Common myeloid progenitor, CD34-positive (primary cell): ENCODE data around the gene IQGAP3.

Experiments used
- CTCF ChIA-PET: fragments of 350-600 bp; sonication (Branson Sonifier 250); formaldehyde crosslinking; loops from one replicate; lab custom pipeline; 2021; ENCODE audit warnings: antibody characterized with exemption; lab: Charles Lee
- POLR2A ChIA-PET: fragments of 350-600 bp; sonication (Branson Sonifier 250); formaldehyde crosslinking; loops from one replicate; lab custom pipeline; 2021; ENCODE audit warnings: antibody characterized with exemption; lab: Charles Lee
- DNase-seq, 3 donors: peaks; one replicate each; pipeline versions ENCODE4 v3.0.0 to v3.0.0-alpha.2; 2013
- H3K27ac ChIP-seq, 2 experiments: 1 replicate in 1 of 2; 2 replicates in 1 of 2; pipeline ENCODE4 v1.7.0; 2013; ENCODE audit warnings: inconsistent platforms in 2 of 2, low read length in 2 of 2, mild to moderate bottlenecking in 2 of 2, low read depth in 1 of 2, moderate library complexity in 1 of 2; ENCODE audit not compliant: severe bottlenecking in 2 of 2, insufficient read depth in 1 of 2, poor library complexity in 1 of 2
- H3K27me3 ChIP-seq, 5 experiments: replicated peaks in 2 of 5; 1 replicate in 3 of 5; 2 replicates in 2 of 5; pipeline versions ENCODE4 v1.6.1 to v1.7.0; 2013; ENCODE audit warnings: low read length in 4 of 5, mild to moderate bottlenecking in 2 of 5, moderate library complexity in 2 of 5, inconsistent platforms in 1 of 5; ENCODE audit not compliant: insufficient read depth in 5 of 5, control insufficient read depth in 4 of 5
- H3K36me3 ChIP-seq, 4 experiments: 1 replicate in 2 of 4; 2 replicates in 2 of 4; pipeline versions ENCODE4 v1.6.1 to v1.7.0; 2013; ENCODE audit warnings: low read length in 3 of 4, control low read depth in 1 of 4, mild to moderate bottlenecking in 1 of 4; ENCODE audit not compliant: control insufficient read depth in 4 of 4, insufficient read depth in 4 of 4
- H3K4me1 ChIP-seq, 4 experiments: 1 replicate in 3 of 4; 2 replicates in 1 of 4; pipeline versions ENCODE4 v1.6.1 to v1.7.1; 2013; ENCODE audit warnings: low read length in 3 of 4, mild to moderate bottlenecking in 3 of 4, control low read depth in 1 of 4, inconsistent platforms in 1 of 4, moderate library complexity in 1 of 4; ENCODE audit not compliant: control insufficient read depth in 4 of 4, insufficient read depth in 4 of 4; ENCODE audit errors: control extremely low read depth in 1 of 4
- H3K4me3 ChIP-seq, 7 experiments: 1 replicate in 4 of 7; 2 replicates in 3 of 7; pipeline versions ENCODE4 v1.5.1 to v1.7.0; 2013; ENCODE audit warnings: mild to moderate bottlenecking in 7 of 7, low read length in 6 of 7, moderate library complexity in 6 of 7, inconsistent platforms in 2 of 7, low read depth in 2 of 7, control low read depth in 1 of 7; ENCODE audit not compliant: insufficient read depth in 4 of 7, control insufficient read depth in 1 of 7; ENCODE audit errors: extremely low read depth in 1 of 7
- H3K9me3 ChIP-seq, 5 experiments: 1 replicate in 4 of 5; 2 replicates in 1 of 5; pipeline versions ENCODE4 v1.6.1 to v1.7.1; 2013; ENCODE audit warnings: low read length in 4 of 5, mild to moderate bottlenecking in 2 of 5, inconsistent platforms in 1 of 5, low read depth in 1 of 5, moderate library complexity in 1 of 5; ENCODE audit not compliant: control insufficient read depth in 4 of 5, insufficient read depth in 2 of 5; ENCODE audit errors: control extremely low read depth in 1 of 5
- WGBS: methylation state at CpG from one replicate; pipeline ENCODE4 v1.1.5; 2013; ENCODE audit not compliant: insufficient coverage; 5-methylcytosine and 5-hydroxymethylcytosine counted together

Gene IQGAP3

GRCh38 chr1:156503698-156504437 is 68.5 kb downstream of the IQGAP3 start:
- Histone ChIP-seq H3K27me3 (no peaks in the 10 kb centered on the region), H3K27ac (peak overlapping the region; percentile 95 to 97), H3K9me3 (no peaks in the 10 kb centered on the region), H3K36me3 (no peaks in the 10 kb centered on the region), H3K4me1 (peaks cover 21 to 73% (median 65%) of the 10 kb centered on the region in 4 experiments), H3K4me3 (peak overlapping the region in 6 of 7 experiments; percentile 3 to 96 (median 37))
- ChIA-PET POLR2A (interaction anchor here (1.1 to 1.6 kb wide), 2 partner anchors 24 to 46 kb away, joined by 3 to 4 read pairs; no protein-coding TSS in a partner anchor), CTCF (interaction anchor here (0.9 to 11.5 kb wide), 5 partner anchors 14 to 104 kb away, joined by 3 to 114 read pairs (median 4); no protein-coding TSS in a partner anchor)
- WGBS: 77% methylated on average over 4 of the region's 5 CpGs
- DNase-seq: no peak

DNA sequence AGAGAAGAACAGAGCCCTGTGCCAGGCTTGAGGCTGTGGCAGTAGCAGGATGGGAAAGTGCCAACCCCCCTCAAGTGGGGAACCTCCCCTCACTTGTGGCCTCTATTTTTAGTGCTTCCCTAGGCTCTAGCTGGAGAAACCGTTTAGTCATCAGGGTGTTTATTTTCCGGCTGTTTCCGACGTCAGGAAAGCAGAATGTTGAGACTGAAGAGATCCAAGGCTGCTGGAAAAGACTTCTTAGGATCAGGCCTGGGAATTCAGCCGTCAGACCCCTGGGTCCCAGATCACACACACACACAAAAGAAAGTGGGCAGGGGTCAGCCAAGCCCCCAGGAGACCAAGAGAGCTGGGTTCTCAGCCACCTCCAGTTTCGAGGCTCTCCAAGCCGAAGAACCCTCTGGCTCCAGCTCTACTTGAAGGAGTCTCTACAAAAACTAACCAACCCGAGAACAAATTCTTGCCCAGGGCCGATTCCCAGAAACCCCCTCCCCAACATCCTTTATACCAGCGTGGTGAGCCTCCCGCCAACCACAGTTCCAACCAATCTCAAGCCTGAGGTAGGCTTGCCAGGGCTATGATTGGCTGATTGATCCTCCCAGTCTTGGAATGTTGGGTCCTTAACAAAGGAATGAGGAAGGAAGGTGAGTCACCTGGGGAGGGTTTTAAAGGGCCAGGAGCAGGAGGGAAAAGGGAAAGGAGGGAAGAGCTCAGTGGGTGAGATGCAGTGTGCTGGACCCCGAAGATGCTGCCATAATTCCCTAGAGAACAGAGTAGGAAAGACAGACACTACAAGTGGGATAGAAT is 69.3 kb downstream of the IQGAP3 start:
- Histone ChIP-seq H3K27ac (peak overlapping the region; percentile 95 to 97), H3K4me1 (peaks cover 24 to 73% (median 65%) of the 10 kb centered on the region in 4 experiments), H3K36me3 (no peaks in the 10 kb centered on the region), H3K4me3 (peak overlapping the region in 5 of 7 experiments; percentile 24 to 96 (median 50)), H3K9me3 (no peaks in the 10 kb centered on the region), H3K27me3 (no peaks in the 10 kb centered on the region)
- DNase-seq: peak; percentile 56 to 80 (median 78)
- POLR2A ChIA-PET: interaction anchor here (0.8 to 3.6 kb wide), 3 partner anchors 22 to 25 kb away, joined by 3 to 26 read pairs (median 4); no protein-coding TSS in a partner anchor
- 30% methylated on average over 6 of the region's 12 CpGs for WGBS
- CTCF ChIA-PET: interaction anchor here (0.7 to 11.5 kb wide), 6 partner anchors 13 to 105 kb away, joined by 3 to 114 read pairs (median 10); partner anchors contain the start of gene GPATCH4

- peak in 2 of 3 donors; percentile 57 to 58 for DNase-seq
- ChIA-PET CTCF (interaction anchor here (0.7 to 11.5 kb wide), 10 partner anchors 12 to 125 kb away, joined by 3 to 114 read pairs (median 5); partner anchors contain the start of gene GPATCH4), POLR2A (interaction anchor here (0.8 to 3.6 kb wide), 3 partner anchors 13 to 22 kb away, joined by 3 to 26 read pairs (median 8); no protein-coding TSS in a partner anchor)
- H3K36me3 ChIP-seq: peaks cover 0 to 3% (median 0%) of the 10 kb centered on the region in 4 experiments
- peak overlapping the region in 5 of 7 experiments; percentile 24 to 96 (median 50) for H3K4me3 ChIP-seq
- no peaks in the 10 kb centered on the region for H3K9me3 ChIP-seq
- H3K4me1 ChIP-seq: peaks cover 26 to 73% (median 65%) of the 10 kb centered on the region in 4 experiments
- H3K27ac ChIP-seq: peak overlapping the region; percentile 95 to 97
- WGBS: 0% methylated on average over 1 of the region's 1 CpG
- no peaks in the 10 kb centered on the region for H3K27me3 ChIP-seq
These were observed 69.9 kb downstream of the IQGAP3 start for GRCh38 chr1:156502391-156502893.

DNA sequence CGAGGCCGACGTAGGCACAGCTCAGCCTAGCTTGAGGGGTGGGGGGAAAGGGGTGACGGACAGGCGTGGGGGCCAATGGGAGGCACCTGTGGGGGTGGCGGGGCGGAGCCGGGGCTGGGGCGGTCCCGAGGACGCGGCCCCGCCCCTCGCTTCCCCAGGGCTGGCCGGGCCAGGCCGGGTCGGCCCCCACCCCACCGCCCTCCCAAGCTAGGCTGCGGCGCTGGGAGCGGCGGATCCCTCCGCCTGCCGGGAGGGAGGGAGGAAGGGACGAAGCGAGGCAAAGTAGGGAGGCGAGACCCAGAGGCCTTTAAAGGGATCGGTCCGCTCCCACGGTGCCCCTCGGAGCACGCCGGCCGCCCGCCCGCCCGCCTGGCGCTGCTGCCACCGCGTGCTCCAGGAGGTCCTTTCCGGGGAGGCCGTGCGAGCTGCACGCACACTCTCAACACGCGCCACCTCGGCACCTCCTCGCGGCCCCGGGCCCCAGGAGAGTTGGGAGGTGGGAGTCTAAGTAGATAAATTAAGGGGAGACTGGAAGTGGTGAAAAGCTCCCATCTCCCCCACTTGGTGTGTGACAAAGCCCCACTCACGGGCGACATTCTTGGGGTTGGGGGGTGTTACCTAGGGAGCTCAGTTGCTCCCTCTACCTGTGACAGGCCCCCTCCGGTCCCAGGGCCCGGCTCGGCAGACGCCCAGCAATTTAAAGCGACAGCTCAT is 71.4 kb downstream of the IQGAP3 start:
- H3K27me3 ChIP-seq: no peaks in the 10 kb centered on the region
- under 1% methylated on average over 26 of the region's 57 CpGs for WGBS
- POLR2A ChIA-PET: interaction anchor here (0.5 to 3.6 kb wide), 16 partner anchors 9 to 986 kb away, joined by 3 to 26 read pairs (median 4); partner anchors contain the start of gene SMG5
- CTCF ChIA-PET: interaction anchor here (0.7 to 11.5 kb wide), 15 partner anchors 11 to 127 kb away, joined by 3 to 114 read pairs (median 5); no protein-coding TSS in a partner anchor
- H3K4me1 ChIP-seq: peaks cover 28 to 82% (median 77%) of the 10 kb centered on the region in 4 experiments
- peak overlapping the region; percentile 77 to 97 (median 90) for H3K4me3 ChIP-seq
- peak; percentile 94 to 97 (median 97) for DNase-seq
- H3K9me3 ChIP-seq: no peaks in the 10 kb centered on the region
- H3K36me3 ChIP-seq: peaks cover 0 to 16% (median 2%) of the 10 kb centered on the region in 4 experiments
- H3K27ac ChIP-seq: peak overlapping the region; percentile 95 to 97

DNA sequence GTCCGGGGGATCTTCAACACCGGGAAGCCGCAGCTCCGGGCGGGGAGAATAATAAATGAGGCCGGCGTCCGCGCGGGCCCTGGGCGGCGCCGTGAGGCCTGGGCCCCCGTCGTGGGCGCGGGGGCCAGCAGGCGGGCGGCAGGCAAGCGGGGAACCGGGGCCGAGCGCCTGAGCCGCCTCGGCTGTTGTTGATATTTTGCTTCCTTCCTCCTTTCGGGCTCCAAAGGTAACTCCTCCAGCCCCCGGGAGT is 71.9 kb downstream of the IQGAP3 start, which contains the start of gene MEF2D:
TSS of gene MEF2D (minus strand) at position 233 of the 250 bp plus-strand sequence. CDS start 17,483 bp downstream, outside the sequence.
- no peaks in the 10 kb centered on the region for H3K27me3 ChIP-seq
- ChIA-PET CTCF (interaction anchor here (0.7 to 11.5 kb wide), 11 partner anchors 10 to 80 kb away, joined by 3 to 114 read pairs (median 5); no protein-coding TSS in a partner anchor), POLR2A (interaction anchor here (0.5 to 3.6 kb wide), 12 partner anchors 8 to 218 kb away, joined by 3 to 26 read pairs (median 5); partner anchors contain the start of gene SMG5)
- no peak for DNase-seq
- H3K27ac ChIP-seq: peak within 1 kb of the TSS; percentile 95 to 97
- H3K36me3 ChIP-seq: peaks cover 0 to 20% (median 4%) of the 10 kb centered on the region in 4 experiments
- H3K4me3 ChIP-seq: peak within 1 kb of the TSS; percentile 77 to 97 (median 90)
- 0% methylated on average over 25 of the region's 27 CpGs for WGBS
- peaks cover 28 to 82% (median 77%) of the 10 kb centered on the region in 4 experiments for H3K4me1 ChIP-seq
- no peaks in the 10 kb centered on the region for H3K9me3 ChIP-seq
